ENCODE results near the gene CDH10. TPM values are rescaled to one million over a fixed set of nuclear protein-coding genes. Genes with fewer than 3 reads are reported as not detected.

Gene CDH10
- polyA plus RNA-seq, 2 of the 4 experiments (the other 2 are of a cell fraction) = 0.58 to 0.63 TPM

DNA sequence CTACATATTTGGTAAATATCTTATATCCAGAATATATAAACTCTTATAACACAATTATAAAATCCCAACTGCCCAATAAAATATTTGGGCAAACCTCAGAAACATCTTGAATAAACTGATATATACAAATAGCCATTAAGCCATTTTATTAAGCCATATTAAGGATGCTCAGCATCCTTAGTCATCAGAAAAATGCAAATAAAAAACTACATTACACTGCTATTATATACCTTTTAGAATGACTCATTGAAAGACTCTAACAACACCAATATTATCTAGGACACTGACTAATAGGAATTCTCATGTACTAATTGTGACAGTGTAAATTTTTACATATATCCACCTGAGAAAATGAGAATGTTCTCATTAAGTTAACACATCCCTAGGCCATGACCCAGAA lies 77.8 kb downstream of the CDH10 start:
- DNase-seq (ENCODE audit: low read depth in 1 of 2, low spot score in 1 of 2) = no peak
- ChIA-PET POLR2A (no interaction called here), CTCF (no interaction called here)
- no peak for FAIRE-seq
- no peak for TF ChIP-seq FOSL2 (IDR thresholded peaks at IDR 0.05)
- TF ChIP-seq FOSL2 (CRISPR knock-in tag; IDR thresholded peaks at IDR 0.05) = peak; percentile 14; the same call in 1 of the 2 replicates
- no peak for TF ChIP-seq RNF2 (IDR thresholded peaks at IDR 0.05; ENCODE audit: borderline replicate concordance, low read depth)
- H3K4me3 ChIP-seq = no peak overlapping the region
- H3K27ac ChIP-seq = no peak overlapping the region
- H3K4me2 ChIP-seq = no peak overlapping the region
- no peaks in the 10 kb centered on the region for H3K4me1 ChIP-seq
- H3K9me3 ChIP-seq = no peaks in the 10 kb centered on the region
- ATAC-seq = no peak

DNA sequence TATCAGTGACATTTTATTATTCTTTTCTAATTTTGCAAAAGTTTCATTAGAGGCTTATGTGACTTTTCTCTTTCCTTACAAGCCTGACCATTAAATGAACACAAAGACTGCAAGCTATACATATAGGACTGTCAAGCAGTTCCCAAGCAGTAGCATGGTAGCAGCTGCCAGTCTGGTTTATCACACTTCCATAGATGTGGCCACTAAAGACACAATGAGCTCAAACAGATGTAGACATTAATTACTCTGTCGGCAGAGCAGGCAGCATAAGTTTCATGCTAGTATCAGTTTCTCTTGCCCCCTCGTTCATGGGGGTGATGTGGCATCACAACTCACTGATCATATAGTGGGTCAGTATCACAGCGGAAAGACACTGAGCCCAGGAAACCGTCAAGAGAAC lies 89.5 kb downstream of the CDH10 start:
- WGBS (ENCODE audit: missing lambda C conversion rate) = 41% methylated on average over 4 of the region's 4 CpGs
- no peak for FAIRE-seq

DNA sequence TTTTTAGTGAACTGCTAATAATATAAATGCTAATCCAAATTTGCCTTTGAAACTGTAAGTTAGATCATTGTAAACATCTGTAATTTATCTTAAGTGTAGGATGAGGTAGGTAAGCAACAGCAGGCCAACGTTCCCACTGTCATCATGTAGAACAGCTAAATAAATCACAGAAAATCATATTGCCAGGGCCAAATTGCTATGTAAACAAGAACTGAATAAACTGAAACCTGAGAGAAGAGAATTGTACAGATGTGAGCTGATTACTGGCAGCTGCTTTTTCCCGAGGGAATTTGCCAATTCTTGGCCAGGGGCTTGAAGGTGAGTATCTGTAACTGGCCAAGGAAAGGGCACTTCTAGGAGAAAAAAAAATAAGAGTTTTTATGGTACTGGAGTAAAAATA lies 97.6 kb downstream of the CDH10 start:
- ChIA-PET CTCF (no interaction called here), POLR2A (no interaction called here)
- ATAC-seq (no peak), DNase-seq (ENCODE audit: low read depth in 1 of 2, low spot score in 1 of 2) (no peak), FAIRE-seq (no peak)
- no peak for TF ChIP-seq NR3C1 (IDR thresholded peaks at IDR 0.05)
- TF ChIP-seq, protein P1, sequence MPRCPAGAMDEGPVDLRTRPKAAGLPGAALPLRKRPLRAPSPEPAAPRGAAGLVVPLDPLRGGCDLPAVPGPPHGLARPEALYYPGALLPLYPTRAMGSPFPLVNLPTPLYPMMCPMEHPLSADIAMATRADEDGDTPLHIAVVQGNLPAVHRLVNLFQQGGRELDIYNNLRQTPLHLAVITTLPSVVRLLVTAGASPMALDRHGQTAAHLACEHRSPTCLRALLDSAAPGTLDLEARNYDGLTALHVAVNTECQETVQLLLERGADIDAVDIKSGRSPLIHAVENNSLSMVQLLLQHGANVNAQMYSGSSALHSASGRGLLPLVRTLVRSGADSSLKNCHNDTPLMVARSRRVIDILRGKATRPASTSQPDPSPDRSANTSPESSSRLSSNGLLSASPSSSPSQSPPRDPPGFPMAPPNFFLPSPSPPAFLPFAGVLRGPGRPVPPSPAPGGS (IDR thresholded peaks at IDR 0.05) = no peak
- no peak for TF ChIP-seq EHMT2 (IDR thresholded peaks at IDR 0.05; ENCODE audit: low read depth)
- TF ChIP-seq SMC3 (IDR thresholded peaks at IDR 0.05) = no peak
- no peak overlapping the region for H3K4me2 ChIP-seq
- no peaks in the 10 kb centered on the region for H3K9me3 ChIP-seq
- no peak overlapping the region for H3K27ac ChIP-seq
- no peaks in the 10 kb centered on the region for H3K4me1 ChIP-seq
- H3K4me3 ChIP-seq = no peak overlapping the region
- WGBS (ENCODE audit: missing lambda C conversion rate) = 2% methylated on average over 2 of the region's 2 CpGs

More for the DNA sequence above, 89.5 kb downstream of the CDH10 start:
- H3K27ac ChIP-seq = no peak overlapping the region
- ChIA-PET CTCF (no interaction called here), POLR2A (no interaction called here)
- H3K4me1 ChIP-seq = no peaks in the 10 kb centered on the region
- no peak for DNase-seq (ENCODE audit: low read depth in 1 of 2, low spot score in 1 of 2)
- ATAC-seq = no peak
- no peaks in the 10 kb centered on the region for H3K9me3 ChIP-seq
- H3K4me3 ChIP-seq = no peak overlapping the region
- TF ChIP-seq HOXB5 (CRISPR knock-in tag; IDR thresholded peaks at IDR 0.05) = no peak
- TF ChIP-seq ZNF302 (CRISPR knock-in tag; IDR thresholded peaks at IDR 0.05) = no peak
- TF ChIP-seq ESRRA (IDR thresholded peaks at IDR 0.05; ENCODE audit: borderline replicate concordance, low read length) = no peak
- no peak for TF ChIP-seq RARB (CRISPR knock-in tag; IDR thresholded peaks at IDR 0.05)
- TF ChIP-seq, protein P2, sequence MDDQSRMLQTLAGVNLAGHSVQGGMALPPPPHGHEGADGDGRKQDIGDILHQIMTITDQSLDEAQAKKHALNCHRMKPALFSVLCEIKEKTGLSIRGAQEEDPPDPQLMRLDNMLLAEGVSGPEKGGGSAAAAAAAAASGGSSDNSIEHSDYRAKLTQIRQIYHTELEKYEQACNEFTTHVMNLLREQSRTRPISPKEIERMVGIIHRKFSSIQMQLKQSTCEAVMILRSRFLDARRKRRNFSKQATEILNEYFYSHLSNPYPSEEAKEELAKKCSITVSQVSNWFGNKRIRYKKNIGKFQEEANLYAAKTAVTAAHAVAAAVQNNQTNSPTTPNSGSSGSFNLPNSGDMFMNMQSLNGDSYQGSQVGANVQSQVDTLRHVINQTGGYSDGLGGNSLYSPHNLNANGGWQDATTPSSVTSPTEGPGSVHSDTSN (IDR thresholded peaks at IDR 0.05) = no peak
- no peak overlapping the region for H3K4me2 ChIP-seq

DNA sequence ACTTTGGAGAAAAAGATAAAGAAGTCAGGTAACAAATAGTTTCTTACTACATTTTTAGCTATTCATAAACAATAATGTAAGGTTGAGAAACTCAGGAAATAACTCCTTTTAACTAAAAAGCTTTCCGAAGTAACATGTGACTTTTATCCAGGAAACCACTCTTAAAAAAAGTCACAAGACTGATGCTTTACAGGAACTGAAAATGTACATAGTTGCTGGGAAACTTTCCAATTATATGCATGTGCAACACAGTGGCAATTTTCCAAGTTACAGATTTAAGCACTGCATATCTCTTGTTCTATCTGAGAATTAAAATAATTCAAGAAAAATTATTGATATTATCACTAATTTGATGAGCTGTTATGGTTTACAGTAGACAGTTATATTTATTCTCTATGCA lies 105.2 kb downstream of the CDH10 start:
- TF ChIP-seq FOSL2 (IDR thresholded peaks at IDR 0.05) (no peak), FOSL2 (CRISPR knock-in tag; IDR thresholded peaks at IDR 0.05) (no peak), TFCP2L1 (CRISPR knock-in tag; IDR thresholded peaks at IDR 0.05) (no peak), RARB (CRISPR knock-in tag; IDR thresholded peaks at IDR 0.05) (no peak), HOXB5 (CRISPR knock-in tag; IDR thresholded peaks at IDR 0.05) (no peak), ZNF302 (CRISPR knock-in tag; IDR thresholded peaks at IDR 0.05) (no peak), NFE2L2 (conservative IDR thresholded peaks at IDR 0.05; ENCODE audit: low read length) (no peak), NR3C1 (IDR thresholded peaks at IDR 0.05) (no peak), HDAC2 (IDR thresholded peaks at IDR 0.05) (no peak)
- H3K4me2 ChIP-seq = no peak overlapping the region
- DNase-seq (ENCODE audit: low read depth in 1 of 2, low spot score in 1 of 2) (no peak), ATAC-seq (no peak), FAIRE-seq (no peak)
- 13% methylated on average over 1 of the region's 1 CpG for WGBS (ENCODE audit: missing lambda C conversion rate)
- ChIA-PET CTCF (no interaction called here), POLR2A (no interaction called here)
- no peak overlapping the region for H3K27ac ChIP-seq
- no peaks in the 10 kb centered on the region for H3K4me1 ChIP-seq
- H3K9me3 ChIP-seq = no peaks in the 10 kb centered on the region
- H3K4me3 ChIP-seq = no peak overlapping the region

DNA sequence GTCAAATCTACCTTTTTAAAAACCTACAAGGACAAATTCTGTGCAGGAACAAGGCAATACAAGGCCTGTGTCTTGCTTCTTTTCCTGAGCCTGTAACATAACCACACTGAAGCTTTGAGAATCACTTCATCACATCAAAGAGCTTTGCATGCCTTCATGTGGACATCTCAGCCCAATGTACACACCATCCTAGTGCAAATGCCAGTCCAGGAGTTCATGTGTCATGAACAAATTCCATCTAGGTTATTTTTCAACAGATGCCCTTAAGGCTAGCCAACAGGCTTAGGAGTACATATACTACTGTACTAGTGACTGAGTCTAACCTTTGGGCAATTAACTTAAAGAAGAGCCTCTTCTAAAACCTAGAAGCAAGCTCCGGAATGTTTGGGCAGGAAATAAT lies 106.4 kb downstream of the CDH10 start:
- WGBS (ENCODE audit: missing lambda C conversion rate) = 30% methylated on average over 1 of the region's 1 CpG
- FAIRE-seq = no peak
- no peak for ATAC-seq
- ChIA-PET POLR2A (no interaction called here), CTCF (no interaction called here)
- TF ChIP-seq FOSL2 (IDR thresholded peaks at IDR 0.05) (no peak), FOSL2 (CRISPR knock-in tag; IDR thresholded peaks at IDR 0.05) (no peak), KDM1A (IDR thresholded peaks at IDR 0.05; ENCODE audit: low read depth) (no peak), SMC3 (IDR thresholded peaks at IDR 0.05) (no peak), TP53 (CRISPR knock-in tag; IDR thresholded peaks at IDR 0.05) (no peak), POLR2A (IDR thresholded peaks at IDR 0.05; ENCODE audit: low read length) (no peak), CHD4 (IDR thresholded peaks at IDR 0.05; ENCODE audit: borderline replicate concordance) (no peak), RNF2 (IDR thresholded peaks at IDR 0.05; ENCODE audit: borderline replicate concordance, low read depth) (no peak), ZNF302 (CRISPR knock-in tag; IDR thresholded peaks at IDR 0.05) (no peak)
- TF ChIP-seq, protein P3, sequence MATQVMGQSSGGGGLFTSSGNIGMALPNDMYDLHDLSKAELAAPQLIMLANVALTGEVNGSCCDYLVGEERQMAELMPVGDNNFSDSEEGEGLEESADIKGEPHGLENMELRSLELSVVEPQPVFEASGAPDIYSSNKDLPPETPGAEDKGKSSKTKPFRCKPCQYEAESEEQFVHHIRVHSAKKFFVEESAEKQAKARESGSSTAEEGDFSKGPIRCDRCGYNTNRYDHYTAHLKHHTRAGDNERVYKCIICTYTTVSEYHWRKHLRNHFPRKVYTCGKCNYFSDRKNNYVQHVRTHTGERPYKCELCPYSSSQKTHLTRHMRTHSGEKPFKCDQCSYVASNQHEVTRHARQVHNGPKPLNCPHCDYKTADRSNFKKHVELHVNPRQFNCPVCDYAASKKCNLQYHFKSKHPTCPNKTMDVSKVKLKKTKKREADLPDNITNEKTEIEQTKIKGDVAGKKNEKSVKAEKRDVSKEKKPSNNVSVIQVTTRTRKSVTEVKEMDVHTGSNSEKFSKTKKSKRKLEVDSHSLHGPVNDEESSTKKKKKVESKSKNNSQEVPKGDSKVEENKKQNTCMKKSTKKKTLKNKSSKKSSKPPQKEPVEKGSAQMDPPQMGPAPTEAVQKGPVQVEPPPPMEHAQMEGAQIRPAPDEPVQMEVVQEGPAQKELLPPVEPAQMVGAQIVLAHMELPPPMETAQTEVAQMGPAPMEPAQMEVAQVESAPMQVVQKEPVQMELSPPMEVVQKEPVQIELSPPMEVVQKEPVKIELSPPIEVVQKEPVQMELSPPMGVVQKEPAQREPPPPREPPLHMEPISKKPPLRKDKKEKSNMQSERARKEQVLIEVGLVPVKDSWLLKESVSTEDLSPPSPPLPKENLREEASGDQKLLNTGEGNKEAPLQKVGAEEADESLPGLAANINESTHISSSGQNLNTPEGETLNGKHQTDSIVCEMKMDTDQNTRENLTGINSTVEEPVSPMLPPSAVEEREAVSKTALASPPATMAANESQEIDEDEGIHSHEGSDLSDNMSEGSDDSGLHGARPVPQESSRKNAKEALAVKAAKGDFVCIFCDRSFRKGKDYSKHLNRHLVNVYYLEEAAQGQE (IDR thresholded peaks at IDR 0.05) = no peak
- no peak overlapping the region for H3K4me2 ChIP-seq
- no peak for DNase-seq (ENCODE audit: low read depth in 1 of 2, low spot score in 1 of 2)
- H3K4me1 ChIP-seq = no peaks in the 10 kb centered on the region
- no peak overlapping the region for H3K4me3 ChIP-seq
- H3K9me3 ChIP-seq = no peaks in the 10 kb centered on the region
- H3K27ac ChIP-seq = no peak overlapping the region

All from A549 (cell line).